H1 (cell line): ENCODE results near the gene NR4A3. TPM values are rescaled to one million over a fixed set of nuclear protein-coding genes. Genes with fewer than 3 reads are reported as not detected.

Experiments
- CTCF ChIA-PET: fragments of 300-600 bp; sonication (Branson Sonifier 250); formaldehyde crosslinking; loops from one replicate; lab custom pipeline; 2021; ENCODE audit not compliant: partially characterized antibody; lab: Charles Lee
- POLR2A ChIA-PET: fragments of 300-600 bp; sonication (Branson Sonifier 250); formaldehyde crosslinking; loops from one replicate; lab custom pipeline; 2021; ENCODE audit warnings: inconsistent platforms; ENCODE audit not compliant: partially characterized antibody; lab: Charles Lee
- DNase-seq, 2 experiments: peaks; one replicate each; pipeline versions ENCODE4 v3.0.0 to v3.0.0-alpha.2; 2010 to 2022; ENCODE audit warnings: low spot score in 2 of 2, low read depth in 1 of 2, mixed read lengths in 1 of 2
- FAIRE-seq: peaks from 2 replicates; lab custom pipeline; 2011; peaks lifted over from hg19 to GRCh38; lab: Jason Lieb, UNC
- H2AFZ ChIP-seq: 2 replicates; pipeline ENCODE4 v1.8.1; 2012; ENCODE audit warnings: low read length, inconsistent platforms
- H2AK5ac ChIP-seq: 2 replicates; pipeline ENCODE4 v1.6.1; 2013; ENCODE audit warnings: low read depth, low read length
- H2BK120ac ChIP-seq: replicated peaks from 2 replicates; pipeline ENCODE3; 2013; ENCODE audit warnings: low read depth, low read length, inconsistent platforms
- H2BK12ac ChIP-seq: 2 replicates; pipeline ENCODE4 v1.6.1; 2013; ENCODE audit warnings: low read depth, low read length
- H2BK15ac ChIP-seq: 2 replicates; pipeline ENCODE4 v1.6.1; 2013; ENCODE audit warnings: low read length
- H2BK20ac ChIP-seq: 2 replicates; pipeline ENCODE4 v1.6.1; 2013; ENCODE audit warnings: low read length
- H2BK5ac ChIP-seq: 2 replicates; pipeline ENCODE4 v1.6.1; 2013; ENCODE audit warnings: low read depth, low read length
- H3K14ac ChIP-seq: 2 replicates; pipeline ENCODE4 v1.6.1; 2013; ENCODE audit warnings: inconsistent platforms; ENCODE audit not compliant: insufficient read length
- H3K18ac ChIP-seq: 2 replicates; pipeline ENCODE4 v1.6.1; 2013; ENCODE audit warnings: low read length; ENCODE audit errors: extremely low read depth
- H3K23ac ChIP-seq: 2 replicates; pipeline ENCODE4 v1.6.1; 2013; ENCODE audit warnings: inconsistent platforms; ENCODE audit not compliant: insufficient read length
- H3K23me2 ChIP-seq: 2 replicates; pipeline ENCODE4 v1.6.1; 2013; ENCODE audit warnings: low read depth, low read length
- H3K27ac ChIP-seq: 2 replicates; pipeline ENCODE4 v1.6.1; 2011; ENCODE audit warnings: low read depth, low read length, inconsistent platforms
- H3K27me3 ChIP-seq, 4 experiments: replicated peaks in 1 of 4; 1 replicate in 1 of 4; 2 replicates in 3 of 4; pipeline versions ENCODE4 v1.6.1 to v1.8.1; 2011 to 2013; ENCODE audit warnings: low read length in 3 of 4, mild to moderate bottlenecking in 3 of 4, inconsistent platforms in 2 of 4, mixed read lengths in 2 of 4, moderate library complexity in 1 of 4; ENCODE audit not compliant: control insufficient read depth in 3 of 4, insufficient read depth in 3 of 4; ENCODE audit errors: extremely low read depth in 1 of 4
- H3K36me3 ChIP-seq, 4 experiments: 2 replicates each; pipeline versions ENCODE4 v1.6.1 to v1.8.1; 2011 to 2013; ENCODE audit warnings: mild to moderate bottlenecking in 4 of 4, low read length in 3 of 4, moderate library complexity in 2 of 4, control low read depth in 1 of 4, inconsistent platforms in 1 of 4; ENCODE audit not compliant: insufficient read depth in 4 of 4, control insufficient read depth in 2 of 4
- H3K4ac ChIP-seq: replicated peaks from 2 replicates; pipeline ENCODE3; 2013; ENCODE audit warnings: low read length, low read depth, mixed read lengths, inconsistent platforms; ENCODE audit not compliant: insufficient read length
- H3K4me1 ChIP-seq, 4 experiments: replicated peaks in 1 of 4; 1 replicate in 1 of 4; 2 replicates in 3 of 4; pipeline versions ENCODE4 v1.6.1 to v1.8.1; 2011 to 2013; ENCODE audit warnings: low read length in 3 of 4, inconsistent platforms in 2 of 4, mixed read lengths in 1 of 4; ENCODE audit not compliant: insufficient read depth in 4 of 4, control insufficient read depth in 3 of 4
- H3K4me2 ChIP-seq, 2 experiments: 2 replicates each; pipeline versions ENCODE4 v1.6.1 to v1.8.1; 2011 to 2013; ENCODE audit warnings: low read depth in 2 of 2, low read length in 2 of 2, control low read depth in 1 of 2, inconsistent platforms in 1 of 2, mild to moderate bottlenecking in 1 of 2; ENCODE audit not compliant: insufficient read depth in 1 of 2
- H3K4me3 ChIP-seq, 4 experiments: fragments of 200-600, 300-600 bp in 1 of 4; sonication (generic), shearing (Covaris generic), sonication (Bioruptor Twin) in 1 of 4; 2 replicates each; pipeline versions ENCODE4 v1.5.1 to v1.8.1; 2011 to 2016; ENCODE audit warnings: low read length in 4 of 4, low read depth in 3 of 4, control low read depth in 2 of 4, inconsistent platforms in 2 of 4, mild to moderate bottlenecking in 2 of 4, mixed read lengths in 1 of 4, moderate library complexity in 1 of 4; ENCODE audit not compliant: insufficient read depth in 2 of 4; ENCODE audit errors: extremely low read depth in 1 of 4
- H3K56ac ChIP-seq: replicated peaks from 2 replicates; pipeline ENCODE3; 2013; ENCODE audit warnings: low read depth, mild to moderate bottlenecking, mixed read lengths, low read length, inconsistent platforms; ENCODE audit not compliant: insufficient read length
- H3K79me1 ChIP-seq: 2 replicates; pipeline ENCODE4 v1.6.1; 2013; ENCODE audit warnings: low read depth, low read length, control low read depth
- H3K79me2 ChIP-seq, 2 experiments: 2 replicates each; pipeline versions ENCODE4 v1.6.1 to v1.8.1; 2012 to 2013; ENCODE audit warnings: low read length in 2 of 2, mild to moderate bottlenecking in 2 of 2, inconsistent platforms in 1 of 2; ENCODE audit not compliant: insufficient read depth in 2 of 2, control insufficient read depth in 1 of 2
- H3K9ac ChIP-seq, 4 experiments: replicated peaks in 1 of 4; 1 replicate in 1 of 4; 2 replicates in 3 of 4; pipeline versions ENCODE4 v1.6.1 to v1.8.1; 2011 to 2013; ENCODE audit warnings: low read depth in 3 of 4, low read length in 3 of 4, control low read depth in 2 of 4, mild to moderate bottlenecking in 2 of 4, moderate library complexity in 2 of 4, inconsistent platforms in 1 of 4; ENCODE audit errors: extremely low read depth in 1 of 4
- H3K9me3 ChIP-seq, 2 experiments: 2 replicates each; pipeline versions ENCODE4 v1.6.1 to v1.8.1; 2012 to 2013; ENCODE audit warnings: mild to moderate bottlenecking in 2 of 2, moderate library complexity in 2 of 2, control low read depth in 1 of 2, inconsistent platforms in 1 of 2, low read depth in 1 of 2, low read length in 1 of 2, mixed read lengths in 1 of 2; ENCODE audit not compliant: insufficient read depth in 2 of 2
- H4K20me1 ChIP-seq, 2 experiments: replicated peaks in 1 of 2; 2 replicates each; pipeline versions ENCODE3 to v1.8.1; 2011 to 2013; ENCODE audit warnings: inconsistent platforms in 2 of 2, low read length in 2 of 2, mild to moderate bottlenecking in 1 of 2; ENCODE audit not compliant: insufficient read depth in 2 of 2, control insufficient read depth in 1 of 2
- H4K5ac ChIP-seq: 2 replicates; pipeline ENCODE4 v1.6.1; 2013; ENCODE audit warnings: low read length, low read depth, mixed read lengths, inconsistent platforms; ENCODE audit not compliant: insufficient read length
- H4K8ac ChIP-seq: 2 replicates; pipeline ENCODE4 v1.8.0; 2013; ENCODE audit warnings: mild to moderate bottlenecking, moderate library complexity, low read length, inconsistent platforms; ENCODE audit not compliant: insufficient read depth; ENCODE audit errors: extremely low read depth
- H4K91ac ChIP-seq: replicated peaks from 2 replicates; pipeline ENCODE3; 2013; ENCODE audit warnings: low read length, mixed read lengths, inconsistent platforms; ENCODE audit not compliant: insufficient read length
- BACH1 ChIP-seq: IDR thresholded peaks from 2 replicates; pipeline ENCODE4 v1.6.1; 2012; ENCODE audit warnings: low read length, improper control_type of control experiment
- CHD2 ChIP-seq: IDR thresholded peaks from 2 replicates; pipeline ENCODE4 v1.6.1; 2012; ENCODE audit warnings: low read length, improper control_type of control experiment
- EP300 ChIP-seq, 2 experiments: IDR thresholded peaks; 1 replicate in 1 of 2; 2 replicates in 1 of 2; pipeline ENCODE4 v1.6.1; 2011 to 2012; ENCODE audit warnings: low read depth in 2 of 2, low read length in 2 of 2, mild to moderate bottlenecking in 2 of 2, borderline replicate concordance in 1 of 2, inconsistent platforms in 1 of 2, moderate library complexity in 1 of 2
- EZH2 ChIP-seq: fragments of 200-600 bp; sonication (generic); IDR thresholded peaks from 2 replicates; pipeline ENCODE4 v1.7.1; 2012; ENCODE audit warnings: low read depth, mild to moderate bottlenecking, moderate library complexity, low read length, inconsistent platforms; ENCODE audit not compliant: severe bottlenecking
- HDAC2 ChIP-seq, 2 experiments: fragments of 300-600 bp in 1 of 2; sonication (generic) in 1 of 2; IDR thresholded peaks; 2 replicates each; pipeline ENCODE4 v1.6.1; 2011 to 2012; ENCODE audit warnings: low read depth in 2 of 2, low read length in 2 of 2, mild to moderate bottlenecking in 2 of 2, moderate library complexity in 2 of 2, borderline replicate concordance in 1 of 2, inconsistent platforms in 1 of 2
- JUN ChIP-seq: IDR thresholded peaks from 2 replicates; pipeline ENCODE4 v1.6.1; 2011; ENCODE audit warnings: low read depth, mild to moderate bottlenecking, improper control_type of control experiment, low read length
- JUND ChIP-seq: IDR thresholded peaks from 2 replicates; pipeline ENCODE4 v1.6.1; 2011; ENCODE audit warnings: mild to moderate bottlenecking, improper control_type of control experiment, low read length
- KDM4A ChIP-seq: IDR thresholded peaks from one replicate; pipeline ENCODE4 v1.7.1; 2012; ENCODE audit warnings: low read depth, mild to moderate bottlenecking, moderate library complexity, low read length, inconsistent platforms; ENCODE audit not compliant: severe bottlenecking
- KDM5A ChIP-seq: fragments of 200-600 bp; IDR thresholded peaks from 2 replicates; pipeline ENCODE4 v1.7.1; 2012; ENCODE audit warnings: mild to moderate bottlenecking, low read length, inconsistent platforms, mixed read lengths
- NANOG ChIP-seq: IDR thresholded peaks from 2 replicates; pipeline ENCODE4 v1.6.1; 2011; ENCODE audit warnings: low read length, low read depth, mild to moderate bottlenecking, inconsistent platforms; ENCODE audit not compliant: insufficient read depth, poor library complexity, severe bottlenecking
- POU5F1 ChIP-seq: IDR thresholded peaks from 2 replicates; pipeline ENCODE4 v1.6.1; 2011; ENCODE audit warnings: low read depth, mild to moderate bottlenecking, low read length, moderate library complexity
- RBBP5 ChIP-seq: IDR thresholded peaks from 2 replicates; pipeline ENCODE4 v1.7.1; 2012; ENCODE audit warnings: low read depth, mild to moderate bottlenecking, inconsistent platforms, low read length, moderate library complexity, borderline replicate concordance
- SIRT6 ChIP-seq: IDR thresholded peaks from one replicate; pipeline ENCODE4 v1.7.1; 2012; ENCODE audit warnings: low read length, inconsistent platforms
- WGBS, 2 experiments: shearing (Covaris generic) in 1 of 2; methylation state at CpG; one replicate each; pipeline versions ENCODE4 v1.1.6 to v1.1.7; 2013 to 2015; ENCODE audit warnings: low lambda C conversion rate in 2 of 2, mixed read lengths in 2 of 2, inconsistent platforms in 1 of 2, low coverage in 1 of 2, missing lambda C conversion rate in 1 of 2; ENCODE audit not compliant: insufficient replicate concordance in 2 of 2, insufficient coverage in 1 of 2, insufficient read length in 1 of 2; ENCODE audit errors: extremely low coverage in 1 of 2, missing lambda C conversion rate in 1 of 2; 5-methylcytosine and 5-hydroxymethylcytosine counted together
- polyA plus RNA-seq, 7 experiments: library from polyadenylated mRNA; depleted of rRNA in 3 of 7; stranded (reverse) in 5 of 7; unstranded in 2 of 7; fragments of >200 nt in 5 of 7; fragments of 200-250 nt in 2 of 7; gene quantifications; 1 replicate in 5 of 7; 2 replicates in 1 of 7; 4 replicates in 1 of 7; pipeline versions ENCODE4 v1.2.1 to v1.2.3, GENCODE V29; 2011 to 2013; ENCODE audit warnings: missing spikeins in 2 of 7, mixed read lengths in 2 of 7
- total RNA-seq: library from RNA; stranded (reverse); fragmentation: NEBNext Ultra II Directional; extraction: Animal tissue kit (Norgen Biotek cat#: 25700); gene quantifications from 2 replicates; pipeline ENCODE4 v1.2.1, GENCODE V29; 2021
- TF ChIP-seq, protein P1 (sequence below): IDR thresholded peaks from 2 replicates; pipeline ENCODE4 v1.6.1; 2011; ENCODE audit warnings: low read depth, mild to moderate bottlenecking, low read length; ENCODE audit not compliant: insufficient read depth

NR4A3 gene
- total and polyA plus RNA-seq, 2 of the 8 experiments (the other 6 are each of a cell fraction or from before 2014, with no cell fraction given) = 0.05 to 0.30 TPM

DNA sequence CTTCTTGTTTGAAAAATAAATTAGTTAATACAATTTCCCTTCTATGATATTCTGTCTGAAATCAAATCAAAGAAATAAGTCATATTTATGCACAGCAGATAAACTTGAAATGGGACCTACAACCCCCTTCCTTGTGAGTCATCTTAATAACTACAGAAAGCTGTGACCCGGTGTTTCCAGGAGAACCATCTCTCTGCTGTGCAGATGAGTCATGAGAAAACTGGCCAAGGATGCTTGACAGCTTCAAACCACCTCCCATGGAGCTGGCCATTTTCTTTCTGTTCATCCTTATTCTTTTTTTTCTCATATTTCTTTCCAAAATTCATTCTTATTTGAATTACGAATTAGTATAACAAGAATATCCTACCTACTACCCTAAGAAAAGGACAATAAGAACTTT lies 43.4 kb upstream of the NR4A3 start:
- FAIRE-seq = no peak
- TF ChIP-seq NANOG (no peak), KDM5A (no peak), POU5F1 (no peak), JUN (no peak), RBBP5 (no peak), HDAC2 (IDR thresholded peaks at IDR 0.05; ENCODE audit: borderline replicate concordance in 1 of 2, low read depth in 2 of 2, low read length in 2 of 2) (no peak), SIRT6 (no peak), KDM4A (no peak), CHD2 (no peak), EZH2 (no peak), EP300 (IDR thresholded peaks at IDR 0.05; ENCODE audit: borderline replicate concordance in 1 of 2, low read depth in 2 of 2, low read length in 2 of 2) (no peak), JUND (no peak), BACH1 (no peak)
- TF ChIP-seq, protein P1, sequence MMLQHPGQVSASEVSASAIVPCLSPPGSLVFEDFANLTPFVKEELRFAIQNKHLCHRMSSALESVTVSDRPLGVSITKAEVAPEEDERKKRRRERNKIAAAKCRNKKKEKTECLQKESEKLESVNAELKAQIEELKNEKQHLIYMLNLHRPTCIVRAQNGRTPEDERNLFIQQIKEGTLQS = no peak

More for the DNA sequence above, 43.4 kb upstream of the NR4A3 start:
- Histone ChIP-seq H2BK20ac (no peak overlapping the region), H4K91ac (no peak overlapping the region), H4K8ac (no peak overlapping the region), H3K27me3 (no peaks in the 10 kb centered on the region), H3K4me1 (peaks cover 0 to 3% (median 0%) of the 10 kb centered on the region in 4 experiments; a peak in 1 of 7 replicates), H3K18ac (no peak overlapping the region), H3K56ac (no peak overlapping the region), H3K14ac (no peak overlapping the region), H3K9me3 (0 out of 4 replicates have a peak, but pooled peaks cover 0 to 2% of the 10 kb centered on the region in 2 experiments), H3K9ac (no peak overlapping the region), H2BK15ac (no peak overlapping the region), H4K20me1 (no peaks in the 10 kb centered on the region), H3K36me3 (no peaks in the 10 kb centered on the region), H3K79me2 (no peaks in the 10 kb centered on the region), H3K4ac (no peak overlapping the region), H4K5ac (no peak overlapping the region), H3K27ac (no peak overlapping the region), H3K23me2 (no peaks in the 10 kb centered on the region), H2AK5ac (no peak overlapping the region), H3K23ac (no peak overlapping the region), H3K4me3 (no peak overlapping the region), H2BK12ac (no peak overlapping the region), H2AFZ (no peak overlapping the region), H3K4me2 (no peak overlapping the region), H2BK120ac (no peak overlapping the region), H3K79me1 (no peaks in the 10 kb centered on the region), H2BK5ac (no peak overlapping the region)
- POLR2A ChIA-PET = no interaction called here
- CTCF ChIA-PET = no interaction called here
- DNase-seq = no peak
- 91 to 100% methylated on average over 1 to 2 of the region's 2 CpGs for WGBS, 2 experiments
